GM23338 (cell line): Measurements from ENCODE around the gene SARDH. TPM values are rescaled to one million over a fixed set of nuclear protein-coding genes. Genes with fewer than 3 reads are reported as not detected.

ENCODE experiments used
- ATAC-seq: fragments of 200-7000 bp; cut with Tn5 transposase; 3 replicates; pipeline ENCODE4 v1.9.1; 2020
- DNase-seq: peaks from one replicate; pipeline ENCODE4 v3.0.0-alpha.2; 2015; ENCODE audit warnings: low spot score
- H2AFZ ChIP-seq: fragments of 200-600 bp; sonication (generic); 2 replicates; pipeline ENCODE4 v1.8.0; 2016; ENCODE audit warnings: antibody characterized with exemption, mild to moderate bottlenecking, moderate library complexity
- H3F3A ChIP-seq: fragments of 200-600 bp; sonication (generic); replicated peaks from 2 replicates; pipeline ENCODE4 v1.8.0; 2017; ENCODE audit warnings: antibody characterized with exemption, mixed run types, low read depth
- H3K27ac ChIP-seq: fragments of 200-600 bp; sonication (generic); 2 replicates; pipeline ENCODE4 v1.6.1; 2016; ENCODE audit warnings: low read depth
- H3K27me3 ChIP-seq: fragments of 200-600 bp; sonication (generic); 2 replicates; pipeline ENCODE4 v1.8.0; 2016; ENCODE audit warnings: mild to moderate bottlenecking, mixed run types, moderate library complexity; ENCODE audit not compliant: insufficient read depth
- H3K36me3 ChIP-seq: fragments of 200-600 bp; sonication (generic); 2 replicates; pipeline ENCODE4 v1.8.0; 2016; ENCODE audit warnings: mild to moderate bottlenecking; ENCODE audit not compliant: insufficient read depth
- H3K4me1 ChIP-seq: fragments of 200-600 bp; sonication (generic); 2 replicates; pipeline ENCODE4 v1.8.0; 2016; ENCODE audit warnings: mild to moderate bottlenecking, moderate library complexity; ENCODE audit not compliant: insufficient read depth
- H3K4me2 ChIP-seq: fragments of 200-600 bp; sonication (generic); 2 replicates; pipeline ENCODE4 v1.7.1; 2017; ENCODE audit warnings: mixed run types
- H3K4me3 ChIP-seq: fragments of 200-600 bp; sonication (generic); 2 replicates; pipeline ENCODE4 v1.6.1; 2016; ENCODE audit warnings: mixed run types
- H3K79me2 ChIP-seq: fragments of 200-600 bp; sonication (generic); replicated peaks from 2 replicates; pipeline ENCODE4 v1.8.0; 2017; ENCODE audit warnings: mild to moderate bottlenecking; ENCODE audit not compliant: insufficient read depth
- H3K9me2 ChIP-seq: fragments of 200-600 bp; sonication (generic); 2 replicates; pipeline ENCODE4 v1.8.0; 2017; ENCODE audit not compliant: insufficient read depth
- H4K20me1 ChIP-seq: fragments of 200-600 bp; sonication (generic); replicated peaks from 2 replicates; pipeline ENCODE4 v1.8.0; 2017; ENCODE audit warnings: mild to moderate bottlenecking; ENCODE audit not compliant: insufficient read depth
- H3K27ac Mint-ChIP-seq: 2 replicates; pipeline ENCODE4 v1.8.0; 2020; ENCODE audit warnings: inconsistent platforms, mild to moderate bottlenecking, moderate library complexity, mixed read lengths
- H3K27me3 Mint-ChIP-seq: 3 replicates; pipeline ENCODE4 v1.8.0; 2022; ENCODE audit warnings: low read depth, mild to moderate bottlenecking, moderate library complexity, mixed read lengths, inconsistent platforms; ENCODE audit not compliant: insufficient read depth, poor library complexity
- H3K36me3 Mint-ChIP-seq: 3 replicates; pipeline ENCODE4 v1.8.0; 2021; ENCODE audit warnings: low read depth, mild to moderate bottlenecking, inconsistent platforms, moderate library complexity, mixed read lengths
- H3K4me1 Mint-ChIP-seq: 3 replicates; pipeline ENCODE4 v1.8.0; 2020; ENCODE audit warnings: mild to moderate bottlenecking, inconsistent platforms, mixed read lengths
- H3K4me3 Mint-ChIP-seq: 3 replicates; pipeline ENCODE4 v1.8.0; 2021; ENCODE audit warnings: moderate library complexity, mild to moderate bottlenecking, inconsistent platforms, mixed read lengths
- H3K9me3 Mint-ChIP-seq: 3 replicates; pipeline ENCODE4 v1.8.0; 2020; ENCODE audit warnings: moderate library complexity, mild to moderate bottlenecking, inconsistent platforms, mixed read lengths
- CREB1 ChIP-seq: fragments of 250-450 bp; sonication (Bioruptor Pico); IDR thresholded peaks from 2 replicates; pipeline ENCODE4 v1.5.0; 2020; ENCODE audit warnings: low read depth, mild to moderate bottlenecking, moderate library complexity
- CTCF ChIP-seq, 2 experiments: fragments of 200-600 bp in 1 of 2; sonication (generic) in 1 of 2; conservative IDR thresholded peaks; 2 replicates each; pipeline versions ENCODE4 v1.5.1 to v1.6.1; 2016 to 2017; ENCODE audit warnings: antibody characterized with exemption in 2 of 2, low read depth in 2 of 2, mild to moderate bottlenecking in 2 of 2, moderate library complexity in 1 of 2
- EZH2 ChIP-seq: fragments of 200-600 bp; sonication (generic); IDR thresholded peaks from one replicate; pipeline ENCODE4 v1.8.0; 2017; ENCODE audit warnings: antibody characterized with exemption, mild to moderate bottlenecking, low read depth; ENCODE audit not compliant: unreplicated experiment
- EZH2phosphoT487 ChIP-seq: fragments of 200-600 bp; sonication (generic); IDR thresholded peaks from one replicate; pipeline ENCODE4 v1.8.1; 2018; ENCODE audit warnings: antibody characterized with exemption; ENCODE audit not compliant: unreplicated experiment
- JUNB ChIP-seq: IDR thresholded peaks from one replicate; pipeline ENCODE4 v1.6.1; 2016; ENCODE audit warnings: antibody characterized with exemption; ENCODE audit not compliant: unreplicated experiment
- NANOG ChIP-seq: IDR thresholded peaks from 2 replicates; pipeline ENCODE4 v1.6.1; 2016; ENCODE audit warnings: antibody characterized with exemption, borderline replicate concordance
- POLR2AphosphoS5 ChIP-seq: IDR thresholded peaks from 2 replicates; pipeline ENCODE4 v1.6.1; 2016; ENCODE audit warnings: antibody characterized with exemption, low read depth
- REST ChIP-seq: IDR thresholded peaks from one replicate; pipeline ENCODE4 v1.6.1; 2018; ENCODE audit warnings: antibody characterized with exemption; ENCODE audit not compliant: unreplicated experiment
- STAT1 ChIP-seq: IDR thresholded peaks from one replicate; pipeline ENCODE4 v1.6.1; 2016; ENCODE audit warnings: antibody characterized with exemption; ENCODE audit not compliant: unreplicated experiment
- ZNF114 ChIP-seq: fragments of 250-450 bp; sonication (Bioruptor Pico); IDR thresholded peaks from 2 replicates; pipeline ENCODE4 v1.5.0; 2020; ENCODE audit warnings: mild to moderate bottlenecking, moderate library complexity
- ZNF331 ChIP-seq: fragments of 250-450 bp; sonication (Bioruptor Pico); IDR thresholded peaks from 2 replicates; pipeline ENCODE4 v1.5.0; 2020; ENCODE audit warnings: low read depth, mild to moderate bottlenecking, moderate library complexity
- polyA plus RNA-seq: library from polyadenylated mRNA; unstranded; fragments of >200 nt; fragmentation: Nextera tagmentation; extraction: Ambion mirVana; gene quantifications from 2 replicates; pipeline ENCODE4 v1.2.1, GENCODE V29; 2016
- total RNA-seq: library from RNA; depleted of rRNA; stranded (reverse); fragments of >200 nt; shearing (Covaris generic); gene quantifications from 2 replicates; pipeline ENCODE4 v1.2.3, GENCODE V29; 2014
- TF ChIP-seq, protein P1 (sequence below): IDR thresholded peaks from 2 replicates; pipeline ENCODE4 v1.6.1; 2016; ENCODE audit warnings: antibody characterized with exemption
- TF ChIP-seq, protein P2 (sequence below): fragments of 250-450 bp; sonication (Bioruptor Pico); IDR thresholded peaks from 2 replicates; pipeline ENCODE4 v1.5.0; 2020; ENCODE audit warnings: mild to moderate bottlenecking, moderate library complexity

SARDH gene
- total and polyA plus RNA-seq, 2 experiments from 2014 or later: 2.8 to 10.4 TPM

- no peaks in the 10 kb centered on the region; the same call in 2 of the 3 replicates for H3K9me3 Mint-ChIP-seq
- H3K79me2 ChIP-seq: no peaks in the 10 kb centered on the region
- H3F3A ChIP-seq: no peaks in the 10 kb centered on the region
- no peak overlapping the region for H3K4me3 Mint-ChIP-seq
- H2AFZ ChIP-seq: no peak overlapping the region
- H3K27ac ChIP-seq: no peak overlapping the region
- H3K9me2 ChIP-seq: no peaks in the 10 kb centered on the region
- no peak overlapping the region for H3K4me3 ChIP-seq
- H4K20me1 ChIP-seq: no peaks in the 10 kb centered on the region
- TF ChIP-seq, protein P1, sequence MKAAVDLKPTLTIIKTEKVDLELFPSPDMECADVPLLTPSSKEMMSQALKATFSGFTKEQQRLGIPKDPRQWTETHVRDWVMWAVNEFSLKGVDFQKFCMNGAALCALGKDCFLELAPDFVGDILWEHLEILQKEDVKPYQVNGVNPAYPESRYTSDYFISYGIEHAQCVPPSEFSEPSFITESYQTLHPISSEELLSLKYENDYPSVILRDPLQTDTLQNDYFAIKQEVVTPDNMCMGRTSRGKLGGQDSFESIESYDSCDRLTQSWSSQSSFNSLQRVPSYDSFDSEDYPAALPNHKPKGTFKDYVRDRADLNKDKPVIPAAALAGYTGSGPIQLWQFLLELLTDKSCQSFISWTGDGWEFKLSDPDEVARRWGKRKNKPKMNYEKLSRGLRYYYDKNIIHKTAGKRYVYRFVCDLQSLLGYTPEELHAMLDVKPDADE: no peak
- TF ChIP-seq NANOG (no peak), CTCF (conservative IDR thresholded peaks at IDR 0.05; ENCODE audit: low read depth in 2 of 2) (no peak), REST (no peak), POLR2AphosphoS5 (no peak), ZNF114 (CRISPR knock-in tag) (no peak), CREB1 (CRISPR knock-in tag) (no peak), STAT1 (no peak), ZNF331 (CRISPR knock-in tag) (no peak), JUNB (no peak), EZH2 (no peak), EZH2phosphoT487 (no peak)
- TF ChIP-seq, protein P2, sequence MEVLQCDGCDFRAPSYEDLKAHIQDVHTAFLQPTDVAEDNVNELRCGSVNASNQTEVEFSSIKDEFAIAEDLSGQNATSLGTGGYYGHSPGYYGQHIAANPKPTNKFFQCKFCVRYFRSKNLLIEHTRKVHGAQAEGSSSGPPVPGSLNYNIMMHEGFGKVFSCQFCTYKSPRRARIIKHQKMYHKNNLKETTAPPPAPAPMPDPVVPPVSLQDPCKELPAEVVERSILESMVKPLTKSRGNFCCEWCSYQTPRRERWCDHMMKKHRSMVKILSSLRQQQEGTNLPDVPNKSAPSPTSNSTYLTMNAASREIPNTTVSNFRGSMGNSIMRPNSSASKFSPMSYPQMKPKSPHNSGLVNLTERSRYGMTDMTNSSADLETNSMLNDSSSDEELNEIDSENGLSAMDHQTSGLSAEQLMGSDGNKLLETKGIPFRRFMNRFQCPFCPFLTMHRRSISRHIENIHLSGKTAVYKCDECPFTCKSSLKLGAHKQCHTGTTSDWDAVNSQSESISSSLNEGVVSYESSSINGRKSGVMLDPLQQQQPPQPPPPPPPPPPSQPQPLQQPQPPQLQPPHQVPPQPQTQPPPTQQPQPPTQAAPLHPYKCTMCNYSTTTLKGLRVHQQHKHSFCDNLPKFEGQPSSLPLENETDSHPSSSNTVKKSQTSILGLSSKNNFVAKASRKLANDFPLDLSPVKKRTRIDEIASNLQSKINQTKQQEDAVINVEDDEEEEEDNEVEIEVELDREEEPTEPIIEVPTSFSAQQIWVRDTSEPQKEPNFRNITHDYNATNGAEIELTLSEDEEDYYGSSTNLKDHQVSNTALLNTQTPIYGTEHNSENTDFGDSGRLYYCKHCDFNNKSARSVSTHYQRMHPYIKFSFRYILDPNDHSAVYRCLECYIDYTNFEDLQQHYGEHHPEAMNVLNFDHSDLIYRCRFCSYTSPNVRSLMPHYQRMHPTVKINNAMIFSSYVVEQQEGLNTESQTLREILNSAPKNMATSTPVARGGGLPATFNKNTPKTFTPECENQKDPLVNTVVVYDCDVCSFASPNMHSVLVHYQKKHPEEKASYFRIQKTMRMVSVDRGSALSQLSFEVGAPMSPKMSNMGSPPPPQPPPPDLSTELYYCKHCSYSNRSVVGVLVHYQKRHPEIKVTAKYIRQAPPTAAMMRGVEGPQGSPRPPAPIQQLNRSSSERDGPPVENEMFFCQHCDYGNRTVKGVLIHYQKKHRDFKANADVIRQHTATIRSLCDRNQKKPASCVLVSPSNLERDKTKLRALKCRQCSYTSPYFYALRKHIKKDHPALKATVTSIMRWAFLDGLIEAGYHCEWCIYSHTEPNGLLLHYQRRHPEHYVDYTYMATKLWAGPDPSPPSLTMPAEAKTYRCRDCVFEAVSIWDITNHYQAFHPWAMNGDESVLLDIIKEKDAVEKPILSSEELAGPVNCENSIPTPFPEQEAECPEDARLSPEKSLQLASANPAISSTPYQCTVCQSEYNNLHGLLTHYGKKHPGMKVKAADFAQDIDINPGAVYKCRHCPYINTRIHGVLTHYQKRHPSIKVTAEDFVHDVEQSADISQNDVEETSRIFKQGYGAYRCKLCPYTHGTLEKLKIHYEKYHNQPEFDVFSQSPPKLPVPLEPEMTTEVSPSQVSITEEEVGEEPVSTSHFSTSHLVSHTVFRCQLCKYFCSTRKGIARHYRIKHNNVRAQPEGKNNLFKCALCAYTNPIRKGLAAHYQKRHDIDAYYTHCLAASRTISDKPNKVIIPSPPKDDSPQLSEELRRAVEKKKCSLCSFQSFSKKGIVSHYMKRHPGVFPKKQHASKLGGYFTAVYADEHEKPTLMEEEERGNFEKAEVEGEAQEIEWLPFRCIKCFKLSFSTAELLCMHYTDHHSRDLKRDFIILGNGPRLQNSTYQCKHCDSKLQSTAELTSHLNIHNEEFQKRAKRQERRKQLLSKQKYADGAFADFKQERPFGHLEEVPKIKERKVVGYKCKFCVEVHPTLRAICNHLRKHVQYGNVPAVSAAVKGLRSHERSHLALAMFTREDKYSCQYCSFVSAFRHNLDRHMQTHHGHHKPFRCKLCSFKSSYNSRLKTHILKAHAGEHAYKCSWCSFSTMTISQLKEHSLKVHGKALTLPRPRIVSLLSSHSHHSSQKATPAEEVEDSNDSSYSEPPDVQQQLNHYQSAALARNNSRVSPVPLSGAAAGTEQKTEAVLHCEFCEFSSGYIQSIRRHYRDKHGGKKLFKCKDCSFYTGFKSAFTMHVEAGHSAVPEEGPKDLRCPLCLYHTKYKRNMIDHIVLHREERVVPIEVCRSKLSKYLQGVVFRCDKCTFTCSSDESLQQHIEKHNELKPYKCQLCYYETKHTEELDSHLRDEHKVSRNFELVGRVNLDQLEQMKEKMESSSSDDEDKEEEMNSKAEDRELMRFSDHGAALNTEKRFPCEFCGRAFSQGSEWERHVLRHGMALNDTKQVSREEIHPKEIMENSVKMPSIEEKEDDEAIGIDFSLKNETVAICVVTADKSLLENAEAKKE: no peak
- H3K4me2 ChIP-seq: no peak overlapping the region
- H3K4me1 Mint-ChIP-seq: peaks cover 27% of the 10 kb centered on the region
- no peak overlapping the region for H3K27ac Mint-ChIP-seq
- ATAC-seq (no peak), DNase-seq (no peak)
- H3K27me3 Mint-ChIP-seq: peaks cover 8% of the 10 kb centered on the region
- no peaks in the 10 kb centered on the region for H3K27me3 ChIP-seq
- peaks cover 17% of the 10 kb centered on the region for H3K4me1 ChIP-seq
- H3K36me3 Mint-ChIP-seq: no peaks in the 10 kb centered on the region; the same call in 2 of the 3 replicates
- no peaks in the 10 kb centered on the region for H3K36me3 ChIP-seq
Measured at GRCh38 chr9:133733421-133733795, 4.7 kb downstream of the SARDH start.
